HL-60/S4 (cell line): ENCODE results near the gene RSPH10B2.
"Not testable (repeated sequence)": the region's sequence is repeated elsewhere in the genome, so short reads cannot be mapped to it uniquely, and the experiment has no call there.

ENCODE experiments used
- in situ Hi-C: fragments of 300-500 bp; cut with MboI; formaldehyde crosslinking; loops from 2 replicates; pipeline ENCODE4 v1.14.3; 2022; ENCODE audit warnings: low sequenced_read_pairs

RSPH10B2 gene

GRCh38 chr7:6753964-6754363 is at the start of gene RSPH10B2:
TSS of gene RSPH10B2 (plus strand) at chr7:6754103. CDS start at chr7:6757678, 3,575 bp downstream.
- in situ Hi-C loops, result not testable (repeated sequence)

- in situ Hi-C loops, result no loop called here
Observed at GRCh38 chr7:6705959-6706665, 47.8 kb upstream of the RSPH10B2 start.

GRCh38 chr7:6706666-6707407 is 47.1 kb upstream of the RSPH10B2 start, which contains the start of gene ZNF12:
TSS of gene ZNF12 (minus strand) at chr7:6706947. CDS start at chr7:6705173, 1,774 bp downstream.
- in situ Hi-C loops, result no loop called here

- in situ Hi-C loops, result no loop called here
Observed at GRCh38 chr7:6708304-6708703, 45.6 kb upstream of the RSPH10B2 start.

GRCh38 chr7:6709808-6710207 is 44.1 kb upstream of the RSPH10B2 start:
- in situ Hi-C loops, result no loop called here

GRCh38 chr7:6714360-6714759 is 39.5 kb upstream of the RSPH10B2 start:
- in situ Hi-C loops, result no loop called here

GRCh38 chr7:6715898-6716297 is 38.0 kb upstream of the RSPH10B2 start:
- in situ Hi-C loops, result not testable (repeated sequence)

- in situ Hi-C loops, result no loop called here
Observed at GRCh38 chr7:6718124-6718523, 35.8 kb upstream of the RSPH10B2 start.

- in situ Hi-C loops, result not testable (repeated sequence)
Observed at GRCh38 chr7:6724351-6724750, 29.6 kb upstream of the RSPH10B2 start.

GRCh38 chr7:6725003-6725402 is 28.9 kb upstream of the RSPH10B2 start:
- in situ Hi-C loops, result no loop called here

- in situ Hi-C loops, result not testable (repeated sequence)
Observed at GRCh38 chr7:6726341-6726740, 27.6 kb upstream of the RSPH10B2 start.

GRCh38 chr7:6727663-6728062 is 26.2 kb upstream of the RSPH10B2 start:
- in situ Hi-C loops, result no loop called here

GRCh38 chr7:6728893-6729491 is 24.9 kb upstream of the RSPH10B2 start:
- in situ Hi-C loops, result not testable (repeated sequence)

- in situ Hi-C loops, result no loop called here
Observed at GRCh38 chr7:6729492-6730342, 24.2 kb upstream of the RSPH10B2 start.

- in situ Hi-C loops, result no loop called here
Observed at GRCh38 chr7:6730343-6730633, 23.6 kb upstream of the RSPH10B2 start.

GRCh38 chr7:6738415-6738814 is 15.5 kb upstream of the RSPH10B2 start:
- in situ Hi-C loops, result not testable (repeated sequence)

- in situ Hi-C loops, result not testable (repeated sequence)
Observed at GRCh38 chr7:6744410-6745100, 9.3 kb upstream of the RSPH10B2 start.

- in situ Hi-C loops, result not testable (repeated sequence)
Observed at GRCh38 chr7:6749335-6749734, 4.6 kb upstream of the RSPH10B2 start.

GRCh38 chr7:6750173-6750572 is 3.7 kb upstream of the RSPH10B2 start:
- in situ Hi-C loops, result not testable (repeated sequence)

GRCh38 chr7:6761186-6761585 is 7.3 kb downstream of the RSPH10B2 start:
- in situ Hi-C loops, result not testable (repeated sequence)
